GM18909 (cell line): ENCODE data around the gene CUBN.
"Not testable (repeated sequence)": the region's sequence is repeated elsewhere in the genome, so short reads cannot be mapped to it uniquely, and the experiment has no call there.

Source experiments
- ATAC-seq: cut with Tn5 transposase; IDR thresholded peaks from one replicate; pipeline ENCODE4 v1.9.1; 2021; ENCODE audit warnings: mild to moderate bottlenecking; ENCODE audit not compliant: unreplicated experiment, poor library complexity

Gene CUBN

DNA sequence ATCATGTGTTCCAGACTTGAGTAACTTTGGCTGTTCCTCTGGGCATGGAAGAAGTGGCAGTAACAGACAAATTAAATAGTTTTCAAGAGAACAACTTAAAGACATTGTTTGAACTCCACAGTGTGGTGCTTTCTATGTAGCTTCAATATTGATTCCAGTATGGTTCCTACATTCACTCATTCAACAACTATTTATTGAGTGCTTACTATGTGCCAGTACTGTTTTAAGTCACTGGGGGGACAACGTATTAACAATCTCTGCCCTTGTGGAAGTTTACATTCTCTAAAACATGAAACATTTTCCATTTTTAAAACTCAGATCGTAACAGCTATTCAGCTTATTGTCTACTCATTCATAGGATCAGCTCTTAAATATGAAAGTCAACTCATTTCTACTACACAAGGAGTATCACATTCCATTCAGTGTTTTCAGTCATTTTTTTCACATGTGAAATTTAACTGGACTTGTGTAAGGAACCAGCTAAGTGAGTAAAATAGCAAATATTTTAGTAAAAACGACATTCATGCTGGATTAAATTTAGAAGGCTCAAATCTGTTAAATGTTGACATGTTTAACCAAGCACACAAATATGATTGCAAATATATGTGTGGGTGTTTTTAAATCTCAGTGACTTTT is 13.6 kb upstream of the CUBN start:
- ATAC-seq, result no peak

DNA sequence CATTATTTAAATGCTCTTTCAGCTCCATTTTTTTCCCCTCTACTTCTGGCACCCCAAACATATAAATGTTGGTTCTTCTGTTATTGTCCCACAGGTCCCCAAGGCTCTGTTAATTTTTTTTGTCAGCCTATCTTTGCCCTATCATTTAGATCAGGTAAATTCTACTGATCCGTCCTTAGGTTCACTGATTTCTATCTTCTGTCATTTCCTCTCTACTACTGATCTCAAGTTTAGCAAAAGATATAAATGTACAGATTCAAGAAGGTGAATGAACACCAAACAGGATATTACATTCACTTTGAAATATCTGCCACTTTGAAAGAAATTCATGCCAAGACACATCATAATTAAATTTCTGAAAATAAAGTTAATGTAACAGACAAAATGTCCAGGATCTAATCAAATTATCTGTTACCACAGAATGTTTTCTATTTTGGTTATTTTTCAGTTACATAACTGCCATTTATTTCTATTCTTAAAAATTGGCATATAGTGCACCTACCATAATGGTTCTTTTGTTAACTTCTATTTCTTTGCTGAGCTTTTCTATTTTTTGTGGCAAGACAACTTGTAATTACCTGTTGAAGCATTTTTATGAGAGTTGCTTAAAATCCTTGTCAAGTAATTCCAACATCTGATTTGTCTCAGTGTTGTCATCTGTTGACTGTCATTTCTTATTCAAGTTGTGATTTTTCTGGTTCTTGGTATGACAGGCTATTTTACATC is 12.1 kb upstream of the CUBN start:
- ATAC-seq, result no peak

DNA sequence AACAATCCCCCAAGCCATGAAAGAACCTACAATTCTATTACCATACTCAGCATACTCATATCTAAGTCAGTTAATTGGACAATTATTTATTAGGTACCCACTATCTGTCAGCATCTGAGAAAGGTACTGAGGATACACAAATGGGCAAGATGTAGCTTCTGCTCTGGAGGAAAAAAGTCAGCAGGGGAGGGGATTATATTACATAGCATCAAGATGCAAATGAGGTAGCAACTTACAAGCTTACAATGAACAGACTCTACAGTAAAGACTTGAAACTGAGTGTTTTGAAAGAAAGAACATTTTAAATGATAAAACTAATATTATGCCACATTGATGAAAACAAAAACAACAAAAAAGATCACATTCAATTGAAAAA is 10.8 kb upstream of the CUBN start:
- ATAC-seq, result no peak

DNA sequence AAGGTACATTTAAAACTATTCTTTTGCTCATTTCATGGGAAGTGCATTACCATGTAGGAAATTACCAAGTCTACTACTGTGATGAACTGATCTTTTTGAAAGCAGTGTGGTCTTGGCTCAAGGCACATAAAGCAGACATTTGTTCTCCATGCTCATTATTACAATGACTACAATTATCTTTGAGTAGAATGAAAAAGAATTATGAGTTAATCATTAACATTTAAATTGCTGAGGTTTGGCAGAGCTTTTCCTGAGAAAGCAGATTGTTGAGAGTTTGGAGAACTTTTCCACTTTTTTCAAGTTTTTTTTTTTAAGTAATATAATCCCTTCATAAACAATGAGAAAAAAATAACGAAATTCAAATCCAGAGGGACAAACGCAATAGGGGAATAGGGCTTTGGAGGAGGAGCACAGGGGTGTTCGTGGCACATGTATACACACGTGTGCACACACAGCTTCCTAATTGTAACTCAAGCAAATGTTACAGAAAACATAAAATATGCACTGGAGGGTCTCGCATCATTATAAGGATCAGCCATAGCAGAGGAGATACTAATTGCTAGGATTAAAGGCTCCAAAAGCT is 8.9 kb upstream of the CUBN start:
- ATAC-seq, result no peak

DNA sequence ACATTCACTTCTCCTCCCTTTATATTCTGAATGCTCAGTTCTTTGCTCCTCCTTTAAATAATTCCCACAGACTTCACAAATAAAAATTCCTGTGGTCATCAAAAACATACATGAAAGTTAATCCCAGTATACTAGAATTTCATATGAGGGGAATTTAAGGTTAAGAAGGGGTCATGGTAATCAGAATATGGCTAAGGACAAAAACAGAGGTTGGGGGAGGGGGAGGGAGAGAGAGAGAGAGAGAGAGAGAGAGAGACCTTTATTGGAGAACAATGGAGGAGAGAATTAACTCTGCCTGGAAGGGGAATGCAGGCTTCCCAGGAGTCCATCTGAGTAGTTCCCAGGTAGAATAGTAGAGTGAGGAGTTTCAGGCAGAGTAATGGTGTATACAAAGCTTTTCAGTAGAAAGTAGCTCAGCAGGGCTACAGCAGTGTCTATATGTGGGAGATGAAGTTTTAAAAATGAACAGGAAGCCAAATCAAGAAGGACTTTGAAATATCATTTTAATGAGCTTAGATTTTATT is 5.2 kb upstream of the CUBN start:
- ATAC-seq, result no peak

DNA sequence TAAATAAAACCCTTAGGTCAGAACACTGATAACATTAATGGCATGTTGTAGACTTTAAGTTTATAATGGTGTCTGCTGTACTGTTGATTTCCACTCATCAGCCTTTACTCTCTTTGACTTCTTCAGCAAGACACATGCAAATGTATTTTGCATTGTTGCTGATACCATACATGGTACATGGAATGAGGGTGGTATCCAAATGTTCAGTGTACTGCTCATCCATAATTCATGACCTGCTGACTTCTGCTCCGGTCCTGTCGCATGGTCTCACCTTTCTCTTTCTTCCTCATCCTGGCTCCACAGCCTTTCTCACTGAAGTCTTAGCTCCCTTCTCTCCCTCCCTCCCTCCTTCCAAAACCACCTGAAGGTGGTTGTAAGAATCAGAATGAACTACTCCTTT is 4.7 kb upstream of the CUBN start:
- ATAC-seq, result no peak

DNA sequence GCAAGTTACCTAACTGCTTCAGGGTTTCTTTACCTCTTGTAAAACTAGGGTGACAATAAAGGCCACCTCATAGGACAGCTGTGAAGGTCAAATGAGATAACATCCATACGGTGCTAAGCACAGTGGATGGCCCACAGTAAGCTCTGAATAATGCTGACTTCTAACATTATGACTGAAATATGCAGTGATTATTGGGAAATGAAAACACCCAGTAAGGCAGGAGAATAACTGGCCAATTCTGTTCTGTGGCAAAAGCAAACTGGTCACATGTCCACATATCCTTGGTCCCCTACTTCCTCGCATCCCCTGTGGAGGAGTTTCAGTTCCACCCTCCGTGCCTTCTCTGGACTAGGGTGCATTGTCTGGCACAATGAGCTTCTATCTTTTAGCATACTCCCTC is 1.4 kb downstream of the CUBN start:
- no peak for ATAC-seq

DNA sequence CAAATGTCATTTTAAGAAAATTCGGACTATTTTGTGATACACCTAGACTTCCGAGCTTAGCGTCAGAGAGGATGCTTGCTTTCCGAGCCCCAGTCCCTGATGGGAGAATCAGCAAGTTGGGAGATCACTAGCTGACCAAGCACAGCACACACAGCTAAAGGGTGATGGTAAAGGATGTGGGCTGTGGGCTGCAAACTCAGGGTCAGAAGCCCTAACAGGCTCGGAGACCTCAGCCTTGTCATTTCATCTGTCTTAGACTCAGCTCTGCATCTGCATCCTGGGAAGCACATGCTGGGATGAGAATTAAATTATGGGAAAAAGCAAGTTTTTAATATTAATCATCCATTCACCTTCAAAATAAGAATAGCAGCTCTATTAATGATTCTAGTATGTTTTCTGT is 3.3 kb downstream of the CUBN start:
- no peak for ATAC-seq

DNA sequence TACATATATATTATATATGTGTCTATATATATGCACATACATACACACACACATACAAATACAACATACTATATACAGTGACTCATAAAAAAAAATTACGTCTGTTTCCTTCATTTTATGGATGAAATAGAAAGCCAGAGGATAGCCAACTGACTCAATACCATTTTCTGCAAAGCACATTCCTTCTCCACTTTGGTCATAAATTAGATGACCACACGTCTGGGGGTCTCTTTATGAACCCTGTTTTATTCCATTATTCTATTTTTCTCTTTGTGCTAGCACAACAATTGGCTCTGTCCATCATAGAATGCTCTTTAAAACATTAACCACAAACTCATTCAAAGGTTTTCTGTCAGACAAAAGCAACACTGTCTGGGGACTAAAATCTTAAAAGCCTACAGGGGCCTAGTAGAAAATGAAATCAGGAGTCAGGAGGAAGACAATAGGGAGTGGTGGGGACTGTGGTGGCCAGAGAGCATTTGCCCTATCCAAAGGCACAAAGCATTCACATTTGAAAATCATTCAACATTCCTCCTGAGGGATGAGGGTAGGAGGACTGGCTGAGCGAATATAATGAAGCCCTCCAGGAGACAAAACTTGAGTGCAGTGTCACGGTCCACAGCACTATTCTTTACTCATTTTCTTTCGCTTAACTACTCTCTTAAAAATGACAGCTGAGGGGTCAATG is 4.3 kb downstream of the CUBN start:
- ATAC-seq, result no peak

DNA sequence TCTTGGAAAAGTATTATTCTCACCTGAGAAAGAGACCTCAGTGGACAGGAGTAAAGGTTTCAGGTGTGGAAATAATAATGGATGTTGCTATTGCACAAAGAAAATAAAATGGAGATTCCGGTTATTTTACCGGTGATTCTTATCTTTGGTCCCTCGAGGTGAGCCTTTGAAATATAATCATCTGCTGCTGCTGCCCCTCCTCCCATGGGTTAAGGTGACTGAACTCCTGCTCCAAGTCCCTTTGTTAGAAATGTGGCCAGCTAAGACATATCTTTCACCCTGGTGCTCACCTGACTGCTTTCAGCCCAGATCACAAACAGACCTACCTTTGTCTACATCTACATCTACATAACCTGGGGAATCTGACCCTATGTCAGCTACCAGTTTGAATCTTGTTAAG is 5.7 kb downstream of the CUBN start:
- ATAC-seq, result no peak

DNA sequence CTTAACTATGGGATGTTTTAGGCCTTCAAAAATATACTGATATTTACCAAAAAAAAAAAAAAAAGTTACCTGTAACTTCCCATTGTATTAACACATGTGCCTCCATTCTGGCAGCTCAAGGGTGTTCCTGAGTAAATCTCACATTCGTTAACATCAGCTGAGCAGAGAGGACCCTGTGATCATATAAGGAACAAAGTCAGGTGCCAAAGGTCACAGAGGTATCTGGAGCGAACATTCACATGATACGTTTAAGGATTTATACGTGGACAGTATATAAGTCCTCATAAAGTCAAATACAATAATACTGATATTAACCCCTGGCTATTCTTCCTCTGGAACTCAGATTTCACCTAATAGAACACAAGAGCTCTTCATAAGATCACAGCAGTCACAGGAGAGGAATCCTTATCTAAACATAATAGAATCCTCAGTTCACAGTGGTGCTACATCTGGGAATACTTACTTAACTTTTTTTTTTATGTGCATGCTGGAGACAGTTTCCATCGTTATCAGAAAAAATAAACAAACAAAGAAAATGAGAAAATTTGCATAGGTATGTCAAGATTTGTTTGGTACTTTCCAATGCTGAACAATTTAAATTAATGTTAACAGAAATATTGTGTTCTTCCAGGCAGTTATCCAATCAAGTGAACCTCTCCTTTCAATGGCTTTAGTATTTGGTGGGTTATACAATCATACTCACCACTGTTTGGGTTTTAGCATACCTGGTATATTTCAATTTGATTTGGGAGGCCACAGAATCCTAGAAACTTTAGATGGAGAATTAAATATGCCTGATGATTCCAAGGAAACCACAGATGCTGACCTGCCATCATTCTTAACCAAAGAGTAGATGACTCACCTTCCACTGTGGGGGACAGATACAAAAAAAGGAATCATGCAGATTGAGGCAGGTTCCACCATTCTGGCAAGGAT is 6.6 kb downstream of the CUBN start:
- ATAC-seq, result no peak

DNA sequence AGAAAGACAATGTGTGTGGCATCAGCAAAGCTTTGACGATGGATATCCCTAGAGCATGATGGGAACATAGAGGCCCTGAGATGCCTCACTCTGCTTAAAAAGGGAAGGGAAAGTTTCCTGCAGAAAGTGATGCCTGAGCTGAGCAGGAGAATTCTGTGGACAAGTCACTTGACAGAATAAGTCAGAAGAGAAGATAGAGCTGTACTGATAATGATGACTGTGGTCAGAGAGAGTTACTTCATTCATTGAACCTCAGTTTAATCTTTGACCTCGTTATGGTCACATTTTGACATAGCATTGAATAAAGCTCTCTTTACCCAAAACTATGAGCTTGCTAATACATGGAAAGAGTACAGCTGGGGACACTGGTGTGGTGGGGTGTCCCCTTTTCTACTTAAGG is 7.6 kb downstream of the CUBN start:
- ATAC-seq, result no peak

DNA sequence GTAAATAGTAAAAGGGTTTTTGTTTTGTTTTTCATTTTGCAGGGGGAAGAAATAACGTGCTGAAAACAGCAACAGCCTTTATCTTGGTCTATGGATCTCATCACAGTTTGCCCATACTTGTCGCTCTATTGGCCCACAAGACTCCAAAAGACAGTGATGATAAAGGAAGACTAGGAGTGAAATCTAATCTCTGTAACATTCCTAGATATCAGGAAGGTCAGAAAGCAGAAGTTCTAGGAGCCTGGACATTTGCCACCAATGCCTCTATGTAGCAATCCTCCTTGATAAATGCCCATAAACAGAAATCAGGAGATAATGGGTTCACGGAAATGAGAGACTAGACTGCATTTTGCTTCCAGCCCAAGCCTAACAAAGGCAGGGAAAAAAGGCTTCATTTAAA is 8.9 kb downstream of the CUBN start:
- no peak for ATAC-seq

DNA sequence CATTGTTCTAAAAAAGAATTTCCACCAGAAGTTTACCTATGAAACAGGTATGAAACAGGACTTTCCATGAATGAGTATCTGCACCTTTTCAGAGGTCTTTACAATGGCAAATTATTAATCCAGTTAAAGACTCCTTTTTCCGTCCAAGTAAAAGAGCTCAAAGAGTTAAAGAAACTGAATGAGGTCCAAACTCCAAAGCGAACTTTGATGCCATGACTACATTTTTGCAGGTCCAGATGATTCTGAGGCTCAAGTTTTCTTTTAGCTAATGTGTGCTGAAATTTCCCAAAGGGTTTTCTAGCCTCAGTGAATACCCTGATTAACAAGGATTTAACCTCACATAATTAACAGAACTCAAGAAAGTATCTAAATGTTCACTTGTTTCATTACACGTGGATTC is 9.8 kb downstream of the CUBN start:
- ATAC-seq, result no peak

DNA sequence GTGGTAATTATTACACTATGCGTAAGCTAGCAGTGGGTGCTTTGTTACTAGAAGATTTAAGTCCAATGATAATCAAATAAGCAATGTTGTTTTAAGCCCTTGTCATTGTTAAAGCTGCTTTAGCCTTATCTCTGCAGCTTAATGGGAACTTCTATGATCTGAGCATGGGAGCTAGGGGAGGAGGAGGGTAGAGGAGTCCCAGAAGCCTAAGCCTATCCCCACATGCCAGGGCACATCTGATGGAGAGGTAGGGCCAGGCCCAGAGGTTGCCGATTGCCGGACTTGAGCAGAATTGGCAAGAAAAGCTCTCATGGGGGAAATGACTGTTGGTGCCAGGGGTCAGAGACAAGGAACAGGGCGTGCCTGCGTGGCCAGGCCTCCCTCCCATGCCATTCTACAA is 13.4 kb downstream of the CUBN start:
- no peak for ATAC-seq

DNA sequence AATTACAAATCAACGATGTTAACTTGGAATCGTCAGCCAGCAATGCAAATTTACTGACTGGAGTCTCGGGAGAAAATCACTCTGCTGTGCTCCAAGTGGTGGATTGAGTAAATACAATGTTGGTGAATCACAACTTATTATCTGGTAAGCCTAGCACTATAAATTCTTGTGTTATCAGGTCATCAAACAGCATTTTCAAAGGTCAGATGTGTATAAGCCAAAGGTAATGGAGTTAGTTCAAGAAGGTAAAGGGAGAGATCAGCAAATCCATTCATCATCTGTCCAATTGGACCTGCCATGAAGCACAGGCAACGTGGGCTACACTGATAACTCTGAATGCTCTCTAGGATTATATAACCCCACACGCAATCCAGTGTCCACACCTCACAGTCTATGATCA is 13.9 kb downstream of the CUBN start:
- ATAC-seq, result no peak

DNA sequence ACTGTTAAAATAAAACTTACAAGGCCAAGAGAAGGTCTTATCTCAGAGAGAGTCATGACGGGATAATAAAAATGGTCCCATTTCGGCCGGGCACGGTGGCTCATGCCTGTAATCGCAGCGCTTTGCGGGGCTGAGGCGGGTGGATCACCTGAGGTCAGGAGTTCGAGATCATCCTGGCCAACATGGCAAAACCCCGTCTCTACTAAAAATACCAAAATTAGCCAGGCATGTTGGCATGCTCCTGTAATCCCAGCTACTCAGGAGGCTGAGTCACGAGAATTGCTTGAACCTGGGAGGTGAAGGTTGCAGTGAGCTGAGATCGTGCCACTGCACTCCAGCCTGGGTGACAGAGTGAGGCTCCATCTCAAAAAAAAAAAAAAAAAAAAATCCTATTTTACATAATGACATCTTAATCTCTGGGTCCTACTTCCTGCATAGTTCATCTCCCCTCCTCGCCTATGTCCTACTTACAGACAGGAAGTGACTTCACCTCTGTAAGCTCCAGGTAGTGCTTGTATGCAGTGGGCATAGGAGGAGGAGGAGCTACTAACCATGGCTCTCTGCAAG is 14.7 kb downstream of the CUBN start:
- ATAC-seq, result not testable (repeated sequence)

DNA sequence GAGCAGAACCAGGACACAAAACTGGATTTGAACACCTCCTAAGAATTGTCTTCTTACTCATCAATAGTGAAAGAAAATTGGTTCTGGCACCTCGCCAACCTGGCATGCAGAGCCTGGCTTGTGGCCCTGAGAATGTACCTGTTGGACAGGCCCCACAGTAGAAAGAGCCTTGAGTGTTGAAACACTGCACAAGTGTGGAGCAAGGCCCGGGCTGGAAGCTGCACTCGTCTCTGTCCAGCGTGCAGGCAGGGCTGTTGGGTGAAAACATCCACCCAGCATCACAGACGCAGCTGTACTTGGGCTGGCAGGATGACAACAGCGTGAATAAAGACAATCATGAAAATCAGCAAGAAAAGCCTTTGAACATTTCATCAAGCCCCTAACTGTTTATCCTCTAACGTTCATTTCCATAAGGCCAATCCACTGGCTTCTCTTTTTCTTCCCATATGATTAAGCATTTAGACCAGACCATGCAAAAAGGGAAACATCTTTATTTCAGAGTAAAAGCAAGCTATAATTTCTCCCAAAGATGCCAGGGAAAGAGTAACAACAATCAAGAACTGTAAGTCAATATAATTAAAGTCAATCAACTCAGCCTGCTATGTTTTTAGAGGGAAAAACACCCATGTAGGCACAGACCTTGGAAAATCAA is 15.6 kb downstream of the CUBN start:
- ATAC-seq, result no peak

DNA sequence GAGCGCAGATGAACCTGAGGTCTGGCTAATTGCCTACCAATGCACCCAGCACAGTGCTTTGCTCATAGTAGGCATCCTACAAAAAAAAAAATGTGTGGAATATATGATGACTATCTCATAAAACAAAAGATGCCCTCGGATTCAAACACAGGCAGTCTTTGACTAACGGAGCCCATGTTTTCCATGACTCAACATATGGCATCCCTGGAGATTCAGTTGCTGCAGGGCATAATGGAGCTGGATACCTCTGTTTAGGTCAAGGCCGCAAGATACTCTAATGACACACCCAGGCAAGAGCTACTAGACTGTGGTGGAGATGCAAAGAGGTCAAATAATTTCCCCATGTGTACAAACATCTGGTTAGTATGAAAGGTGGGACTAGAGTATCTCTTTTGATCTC is 16.3 kb downstream of the CUBN start:
- no peak for ATAC-seq
